ENCODE data around the gene TP63.

- no peak for TF ChIP-seq CTCF (IDR thresholded peaks at IDR 0.05)
- no peak for TF ChIP-seq POLR2AphosphoS5 (IDR thresholded peaks at IDR 0.05)
Observed at GRCh38 chr3:189851682-189852081, 220.5 kb downstream of the TP63 start.
